Activated T-cell treated with anti-CD3 and anti-CD28 coated beads, Interleukin-2, amount 50 U/mL, for 24 hours (primary cell): ENCODE results near the gene MTARC2.
"Not testable (repeated sequence)": the region's sequence is repeated elsewhere in the genome, so short reads cannot be mapped to it uniquely, and the experiment has no call there.

Source experiments
- DNase-seq: peaks from one replicate; pipeline ENCODE4 v3.0.0-alpha.2; 2020
- H3K27ac Mint-ChIP-seq: 2 replicates; pipeline ENCODE4 v1.8.0; 2020; ENCODE audit warnings: mild to moderate bottlenecking, mixed read lengths
- H3K27me3 Mint-ChIP-seq: 2 replicates; pipeline ENCODE4 v1.8.0; 2020; ENCODE audit warnings: mixed read lengths
- H3K36me3 Mint-ChIP-seq: 2 replicates; pipeline ENCODE4 v1.8.0; 2020; ENCODE audit warnings: low read depth, mixed read lengths
- H3K4me1 Mint-ChIP-seq: 2 replicates; pipeline ENCODE4 v1.8.0; 2020; ENCODE audit warnings: low read depth, mixed read lengths
- H3K4me3 Mint-ChIP-seq: 2 replicates; pipeline ENCODE4 v1.8.0; 2020; ENCODE audit warnings: mild to moderate bottlenecking, moderate library complexity, mixed read lengths
- H3K9me3 Mint-ChIP-seq: 2 replicates; pipeline ENCODE4 v1.8.0; 2020; ENCODE audit warnings: mixed read lengths

MTARC2 gene

DNA sequence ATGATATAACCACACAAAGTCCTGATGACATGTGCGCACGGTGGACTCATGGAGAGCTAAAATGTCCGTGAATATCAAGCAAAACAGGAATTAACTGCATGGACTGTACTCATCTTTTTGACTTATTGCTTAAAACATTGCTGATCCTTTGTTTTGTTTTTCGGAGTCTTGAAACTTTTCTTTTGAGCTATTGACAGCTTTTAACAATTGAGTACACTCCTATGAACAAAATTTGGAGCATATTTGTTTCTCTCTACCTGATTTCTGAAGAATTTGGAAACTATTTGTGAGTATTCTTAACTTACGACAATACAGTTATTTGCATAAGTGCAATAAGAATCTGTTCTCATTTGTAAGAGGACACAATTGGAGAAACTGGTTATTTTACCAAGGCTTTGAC lies 32.1 kb upstream of the MTARC2 start:
- not testable (repeated sequence) for H3K4me1 Mint-ChIP-seq, H3K36me3 Mint-ChIP-seq, H3K9me3 Mint-ChIP-seq, H3K4me3 Mint-ChIP-seq, H3K27ac Mint-ChIP-seq, DNase-seq
- peaks cover 15% of the 10 kb centered on the region for H3K27me3 Mint-ChIP-seq

- Mint-ChIP-seq H3K4me3 (no peak overlapping the region), H3K27ac (no peak overlapping the region), H3K4me1 (no peaks in the 10 kb centered on the region)
Observed at GRCh38 chr1:220717800-220718640, 30.1 kb upstream of the MTARC2 start.

DNA sequence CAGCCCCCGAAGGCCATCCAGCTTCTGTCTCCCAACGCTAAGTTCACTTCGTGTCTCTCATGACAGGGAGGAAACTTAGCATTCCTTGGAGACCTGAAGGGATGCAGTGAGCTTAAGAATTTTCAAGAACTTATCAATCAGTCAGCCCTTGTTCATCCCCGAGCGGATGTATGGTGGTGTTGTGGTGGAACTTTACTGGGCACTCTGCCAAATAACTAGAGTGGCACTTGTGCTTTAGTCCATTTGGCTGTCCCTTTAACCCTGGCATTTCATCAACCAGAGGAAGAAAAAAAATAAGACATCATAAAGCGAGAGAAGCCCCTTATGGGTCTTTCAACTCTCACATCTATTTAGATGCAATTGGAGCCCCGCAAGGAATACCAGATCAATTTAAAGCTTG lies 26.9 kb upstream of the MTARC2 start:
- H3K36me3 Mint-ChIP-seq, H3K4me3 Mint-ChIP-seq, H3K27ac Mint-ChIP-seq, H3K9me3 Mint-ChIP-seq, DNase-seq, H3K4me1 Mint-ChIP-seq: not testable (repeated sequence)
- H3K27me3 Mint-ChIP-seq: peaks cover 10% of the 10 kb centered on the region

More at GRCh38 chr1:220717800-220718640, 30.1 kb upstream of the MTARC2 start:
- peaks cover 15% of the 10 kb centered on the region for H3K27me3 Mint-ChIP-seq
- H3K9me3 Mint-ChIP-seq: peaks cover 9% of the 10 kb centered on the region
- DNase-seq: no peak
- no peaks in the 10 kb centered on the region for H3K36me3 Mint-ChIP-seq

GRCh38 chr1:220726634-220727033 lies 21.5 kb upstream of the MTARC2 start:
- Mint-ChIP-seq H3K4me1 (no peaks in the 10 kb centered on the region), H3K27ac (no peak overlapping the region), H3K27me3 (peaks cover 3% of the 10 kb centered on the region), H3K4me3 (no peak overlapping the region), H3K36me3 (no peaks in the 10 kb centered on the region), H3K9me3 (no peaks in the 10 kb centered on the region)
- no peak for DNase-seq

GRCh38 chr1:220727519-220727918 lies 20.6 kb upstream of the MTARC2 start:
- H3K36me3 Mint-ChIP-seq: no peaks in the 10 kb centered on the region
- no peak overlapping the region for H3K4me3 Mint-ChIP-seq
- H3K27ac Mint-ChIP-seq: no peak overlapping the region
- H3K9me3 Mint-ChIP-seq: no peaks in the 10 kb centered on the region
- DNase-seq: no peak
- H3K4me1 Mint-ChIP-seq: no peaks in the 10 kb centered on the region
- peaks cover 3% of the 10 kb centered on the region for H3K27me3 Mint-ChIP-seq

DNA sequence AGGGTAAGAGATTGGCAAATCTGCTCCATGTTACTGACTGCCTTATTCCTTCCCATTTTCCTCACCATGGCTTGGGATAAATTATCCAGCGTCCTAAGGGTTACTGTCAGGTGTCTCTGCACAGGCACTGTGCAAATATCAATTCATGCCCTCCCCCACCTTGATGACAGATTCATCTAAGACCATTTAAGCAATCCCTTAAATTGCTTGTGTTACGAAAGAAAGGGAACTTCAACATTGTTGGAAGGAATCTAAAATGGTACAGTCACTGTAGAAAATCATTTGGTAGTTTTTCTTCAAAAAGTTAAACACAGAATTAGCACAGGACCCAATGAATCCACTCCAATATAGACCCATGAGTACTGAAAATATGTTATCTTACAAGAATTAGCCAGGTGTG lies 17.6 kb upstream of the MTARC2 start:
- H3K4me3 Mint-ChIP-seq: no peak overlapping the region
- DNase-seq: no peak
- H3K36me3 Mint-ChIP-seq: no peaks in the 10 kb centered on the region
- H3K9me3 Mint-ChIP-seq: no peaks in the 10 kb centered on the region
- H3K27me3 Mint-ChIP-seq: peaks cover 3% of the 10 kb centered on the region
- peaks cover 10% of the 10 kb centered on the region for H3K4me1 Mint-ChIP-seq
- no peak overlapping the region for H3K27ac Mint-ChIP-seq

GRCh38 chr1:220732137-220732536 lies 16.0 kb upstream of the MTARC2 start:
- no peak for DNase-seq
- Mint-ChIP-seq H3K27ac (peak overlapping the region; percentile 14), H3K4me1 (peaks cover 10% of the 10 kb centered on the region), H3K36me3 (no peaks in the 10 kb centered on the region), H3K27me3 (no peaks in the 10 kb centered on the region), H3K4me3 (no peak overlapping the region), H3K9me3 (no peaks in the 10 kb centered on the region)

- no peaks in the 10 kb centered on the region for H3K27me3 Mint-ChIP-seq
- H3K27ac Mint-ChIP-seq: peak overlapping the region; percentile 14
- H3K36me3 Mint-ChIP-seq: no peaks in the 10 kb centered on the region
- no peak overlapping the region for H3K4me3 Mint-ChIP-seq
- no peak for DNase-seq
- H3K4me1 Mint-ChIP-seq: peaks cover 10% of the 10 kb centered on the region
- H3K9me3 Mint-ChIP-seq: no peaks in the 10 kb centered on the region
Observed at GRCh38 chr1:220732621-220733020, 15.5 kb upstream of the MTARC2 start.

DNA sequence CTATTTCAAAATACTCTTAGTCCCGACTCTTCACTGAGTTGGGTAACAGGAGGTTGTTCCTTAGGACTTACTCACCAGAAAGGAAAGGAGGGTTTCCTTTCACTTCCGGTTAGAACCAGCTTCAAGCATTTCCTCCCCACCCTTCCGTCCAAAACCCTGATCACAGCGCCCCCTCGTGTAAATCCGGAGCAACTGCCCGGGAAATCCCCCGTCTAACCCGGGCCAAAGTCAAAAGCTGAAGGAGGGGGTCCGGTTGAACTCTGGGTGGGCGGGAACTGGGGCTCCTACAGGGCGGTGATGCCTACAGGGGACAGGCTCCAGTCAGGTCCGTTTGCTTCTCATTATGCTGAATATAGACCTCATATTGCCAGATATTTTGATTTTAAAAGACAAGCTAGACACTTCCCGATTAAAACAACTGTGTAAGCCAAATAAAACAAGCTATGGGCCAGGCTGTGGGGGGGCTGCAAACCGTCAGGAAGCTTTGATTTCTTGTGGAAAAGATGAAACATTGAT lies 15.0 kb upstream of the MTARC2 start:
- Mint-ChIP-seq H3K27me3 (no peaks in the 10 kb centered on the region), H3K4me1 (peaks cover 10% of the 10 kb centered on the region), H3K9me3 (no peaks in the 10 kb centered on the region), H3K4me3 (peak overlapping the region; percentile 44), H3K36me3 (no peaks in the 10 kb centered on the region), H3K27ac (no peak overlapping the region)
- peak; percentile 82 for DNase-seq

DNA sequence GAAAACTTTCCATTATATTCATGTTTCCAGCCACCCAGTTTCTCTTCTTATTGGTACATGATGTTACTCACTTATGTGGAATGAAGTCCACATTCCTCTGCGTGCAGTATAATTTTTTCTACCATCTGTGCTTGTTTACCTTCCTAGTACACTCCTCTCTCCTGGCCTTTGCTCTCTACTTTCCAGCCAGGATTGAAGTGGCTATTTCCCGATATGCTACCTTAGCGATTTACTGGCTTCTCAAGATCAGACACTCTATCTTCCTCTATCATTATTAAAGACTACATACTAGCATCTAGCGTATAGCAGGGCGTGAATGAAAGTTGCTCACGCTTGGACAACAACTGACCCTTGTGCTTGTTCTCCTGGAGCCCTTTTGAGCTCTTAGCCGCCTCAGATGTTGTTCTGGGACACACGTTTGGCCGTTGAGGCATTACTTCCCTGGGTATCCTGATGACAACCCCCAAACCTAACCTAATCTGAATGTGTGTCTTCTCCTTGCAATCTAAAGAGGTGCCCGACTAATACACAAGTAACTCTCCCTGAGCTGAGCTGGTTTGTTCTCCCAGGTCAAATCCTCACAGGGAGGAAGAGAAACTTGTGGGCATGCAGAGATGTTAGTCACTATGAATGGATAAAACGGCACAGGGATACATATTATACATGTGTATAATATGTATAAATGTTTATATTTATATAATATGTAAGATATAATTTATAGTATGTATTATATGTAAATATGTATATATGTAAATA lies 13.4 kb upstream of the MTARC2 start:
- Mint-ChIP-seq H3K9me3 (no peaks in the 10 kb centered on the region), H3K4me1 (peaks cover 10% of the 10 kb centered on the region), H3K36me3 (no peaks in the 10 kb centered on the region), H3K4me3 (no peak overlapping the region), H3K27ac (no peak overlapping the region), H3K27me3 (no peaks in the 10 kb centered on the region)
- no peak for DNase-seq

DNA sequence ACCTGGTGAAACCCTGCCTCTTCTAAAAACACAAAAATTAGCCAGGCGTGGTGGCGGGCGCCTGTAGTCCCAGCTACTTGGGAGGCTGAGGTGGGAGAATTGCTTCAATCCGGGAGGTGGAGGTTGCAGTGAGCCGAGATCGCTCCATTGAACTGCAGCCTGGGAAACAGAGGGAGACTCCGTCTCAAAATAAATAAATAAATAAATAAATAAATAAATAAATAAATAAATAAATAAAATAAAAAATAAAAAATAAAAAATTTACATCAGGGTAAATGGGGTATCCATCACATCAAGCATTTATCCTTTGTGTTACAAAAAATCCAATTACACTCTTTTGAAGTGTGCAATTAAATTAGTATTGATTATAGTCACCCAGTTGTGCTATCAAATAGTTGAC lies 11.8 kb upstream of the MTARC2 start:
- H3K4me3 Mint-ChIP-seq, H3K27me3 Mint-ChIP-seq, H3K9me3 Mint-ChIP-seq, H3K27ac Mint-ChIP-seq, DNase-seq, H3K36me3 Mint-ChIP-seq: not testable (repeated sequence)
- H3K4me1 Mint-ChIP-seq: peaks cover 10% of the 10 kb centered on the region

GRCh38 chr1:220741349-220741748 lies 6.8 kb upstream of the MTARC2 start:
- DNase-seq: no peak
- Mint-ChIP-seq H3K36me3 (no peaks in the 10 kb centered on the region), H3K27me3 (peaks cover 19% of the 10 kb centered on the region), H3K27ac (no peak overlapping the region), H3K4me1 (no peaks in the 10 kb centered on the region), H3K4me3 (no peak overlapping the region), H3K9me3 (no peaks in the 10 kb centered on the region)

DNA sequence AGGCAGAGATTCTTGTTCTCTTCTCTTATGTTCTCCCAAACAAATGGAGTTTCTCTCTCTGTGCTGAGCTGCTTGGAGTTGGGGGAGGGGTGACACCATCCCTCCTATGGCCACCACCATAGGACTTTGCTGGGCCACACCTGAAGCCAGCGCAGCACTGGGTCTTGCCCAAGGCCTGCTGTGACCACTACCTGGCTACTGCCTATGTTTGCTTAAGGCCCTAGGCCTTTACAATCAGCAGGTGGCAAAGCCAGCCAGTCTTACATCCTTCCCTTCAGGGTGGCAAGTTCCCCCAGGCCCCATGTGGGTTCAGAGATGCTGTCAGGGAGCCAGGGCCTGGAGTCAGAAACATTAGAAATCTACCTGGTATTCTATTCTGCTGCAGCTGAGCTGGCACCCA lies 6.3 kb upstream of the MTARC2 start:
- Mint-ChIP-seq H3K9me3 (no peaks in the 10 kb centered on the region), H3K27me3 (peaks cover 24% of the 10 kb centered on the region), H3K36me3 (no peaks in the 10 kb centered on the region), H3K27ac (no peak overlapping the region), H3K4me1 (no peaks in the 10 kb centered on the region), H3K4me3 (no peak overlapping the region)
- DNase-seq: no peak

DNA sequence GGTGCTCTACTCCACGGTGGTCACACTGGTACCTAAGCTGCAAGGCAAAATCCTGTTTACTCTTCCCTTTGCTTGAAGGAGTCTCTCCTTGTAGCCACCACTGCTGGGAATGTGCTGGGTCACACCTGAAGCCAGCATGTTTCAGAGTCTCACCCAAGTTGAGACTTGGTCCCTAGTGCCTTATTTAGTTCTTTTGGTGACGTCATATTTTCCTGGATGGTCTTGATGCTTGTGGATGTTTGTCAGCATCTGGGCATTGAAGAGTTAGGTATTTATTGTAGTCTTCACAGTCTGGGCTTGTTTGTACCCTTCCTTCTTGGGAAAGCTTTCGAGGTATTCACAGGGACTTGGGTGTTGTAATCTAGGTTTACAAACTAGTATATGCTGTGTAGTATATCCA lies 5.6 kb upstream of the MTARC2 start:
- H3K27me3 Mint-ChIP-seq: peaks cover 31% of the 10 kb centered on the region

DNA sequence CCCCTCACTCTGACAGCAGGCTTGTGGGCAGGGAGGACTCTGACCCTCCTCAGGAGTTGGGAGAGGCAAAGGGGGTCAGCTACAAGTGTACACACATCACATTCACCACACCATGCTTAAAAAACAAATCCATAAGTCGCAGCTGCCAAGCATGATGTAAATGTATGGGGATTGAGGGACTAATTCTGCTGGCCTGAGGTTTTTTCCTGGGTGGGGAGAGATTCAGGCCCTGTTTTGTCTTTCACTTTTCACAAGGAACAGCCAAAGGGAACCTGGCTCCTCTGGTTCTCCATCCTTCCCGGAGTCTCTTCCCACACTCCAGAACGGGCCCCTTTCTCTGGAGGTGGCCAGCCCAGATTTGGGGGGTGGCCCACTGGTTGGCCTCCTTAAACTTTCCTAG lies 1.3 kb upstream of the MTARC2 start:
- Mint-ChIP-seq H3K9me3 (no peaks in the 10 kb centered on the region), H3K4me3 (no peak overlapping the region), H3K27me3 (peaks cover 66% of the 10 kb centered on the region), H3K36me3 (no peaks in the 10 kb centered on the region), H3K4me1 (peaks cover 8% of the 10 kb centered on the region), H3K27ac (no peak overlapping the region)
- DNase-seq: no peak

More for the DNA sequence above, 5.6 kb upstream of the MTARC2 start:
- H3K27ac Mint-ChIP-seq: no peak overlapping the region
- no peak overlapping the region for H3K4me3 Mint-ChIP-seq
- no peaks in the 10 kb centered on the region for H3K9me3 Mint-ChIP-seq
- H3K36me3 Mint-ChIP-seq: no peaks in the 10 kb centered on the region
- no peaks in the 10 kb centered on the region for H3K4me1 Mint-ChIP-seq
- no peak for DNase-seq
